ENCODE measurements around the gene MSRB2. TPM values are rescaled to one million over a fixed set of nuclear protein-coding genes. Genes with fewer than 3 reads are reported as not detected.
A peak's percentile ranks its signal among the peaks of the same experiment; 100 is the strongest.

Gene MSRB2
- total RNA-seq, 6 donors from 2014 or later, result 9.6 to 19.9 (median 16.9) TPM

DNA sequence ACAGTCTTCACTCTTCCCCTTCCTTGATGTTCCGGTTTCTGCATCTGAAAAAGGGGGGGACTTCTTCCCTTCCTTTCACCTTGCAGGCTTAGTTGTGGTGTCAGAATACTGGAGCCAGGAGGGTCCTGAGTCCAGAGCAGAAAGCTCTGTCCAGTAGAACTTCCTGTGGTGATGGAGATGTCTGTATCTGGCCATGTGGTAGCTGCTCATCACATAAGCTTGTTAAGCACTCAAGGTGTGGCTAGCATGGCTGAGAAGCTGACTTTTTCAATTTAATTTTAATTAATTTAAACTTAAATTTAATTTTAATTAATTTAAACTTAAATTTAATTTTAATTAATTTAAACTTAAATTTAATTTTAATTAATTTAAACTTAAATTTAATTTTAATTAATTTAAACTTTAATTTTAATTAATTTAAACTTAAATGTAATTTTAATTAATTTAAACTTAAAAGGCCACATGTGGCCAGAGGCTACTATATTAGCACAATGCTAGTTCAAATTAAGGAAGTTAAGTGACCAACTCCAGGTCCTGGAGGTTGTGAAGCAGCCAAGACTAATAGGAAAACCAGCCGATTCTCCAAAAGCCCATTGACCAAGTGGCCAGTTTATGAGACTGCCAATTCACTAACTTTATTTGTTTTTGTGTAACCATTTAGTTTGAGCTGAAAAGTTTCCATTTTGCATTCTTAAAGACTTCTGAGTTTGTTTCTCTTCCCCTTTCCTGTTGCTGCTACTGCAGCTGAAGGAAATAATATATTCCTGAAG lies 16.3 kb downstream of the MSRB2 start:
- 87 to 88% methylated on average over 2 of the region's 2 CpGs for WGBS, 2 donors
- H3K27ac ChIP-seq, result no peak overlapping the region
- H3K9me3 ChIP-seq, result no peaks in the 10 kb centered on the region
- DNase-seq (no peak), ATAC-seq (ENCODE audit: low FRiP score in 2 of 2) (no peak)
- TF ChIP-seq POLR2A (IDR thresholded peaks at IDR 0.05) (no peak), CTCF (IDR thresholded peaks at IDR 0.05) (no peak), EP300 (IDR thresholded peaks at IDR 0.05) (no peak), POLR2AphosphoS5 (IDR thresholded peaks at IDR 0.05) (no peak)
- H3K4me1 ChIP-seq, result no peaks in the 10 kb centered on the region
- H3K4me3 ChIP-seq, result no peak overlapping the region
- H3K36me3 ChIP-seq, result peaks cover 7 to 73% (median 14%) of the 10 kb centered on the region in 4 donors
- H3K27me3 ChIP-seq, result no peaks in the 10 kb centered on the region

- H3K36me3 ChIP-seq, result peaks cover 10 to 83% (median 19%) of the 10 kb centered on the region in 4 donors
- no peaks in the 10 kb centered on the region for H3K9me3 ChIP-seq
- ATAC-seq (ENCODE audit: low FRiP score in 2 of 2), result no peak
- TF ChIP-seq POLR2A (IDR thresholded peaks at IDR 0.05) (no peak), CTCF (IDR thresholded peaks at IDR 0.05) (no peak), POLR2AphosphoS5 (IDR thresholded peaks at IDR 0.05) (no peak), EP300 (IDR thresholded peaks at IDR 0.05) (no peak)
- H3K4me3 ChIP-seq, result no peak overlapping the region
- WGBS, 2 donors, result 75 to 76% methylated on average over 7 of the region's 7 CpGs
- peak; percentile 20 to 36 for DNase-seq
- H3K27me3 ChIP-seq, result no peaks in the 10 kb centered on the region
- H3K4me1 ChIP-seq, result no peaks in the 10 kb centered on the region
- H3K27ac ChIP-seq, result no peak overlapping the region
Measured at GRCh38 chr10:23114228-23114850, 19.0 kb downstream of the MSRB2 start.

DNA sequence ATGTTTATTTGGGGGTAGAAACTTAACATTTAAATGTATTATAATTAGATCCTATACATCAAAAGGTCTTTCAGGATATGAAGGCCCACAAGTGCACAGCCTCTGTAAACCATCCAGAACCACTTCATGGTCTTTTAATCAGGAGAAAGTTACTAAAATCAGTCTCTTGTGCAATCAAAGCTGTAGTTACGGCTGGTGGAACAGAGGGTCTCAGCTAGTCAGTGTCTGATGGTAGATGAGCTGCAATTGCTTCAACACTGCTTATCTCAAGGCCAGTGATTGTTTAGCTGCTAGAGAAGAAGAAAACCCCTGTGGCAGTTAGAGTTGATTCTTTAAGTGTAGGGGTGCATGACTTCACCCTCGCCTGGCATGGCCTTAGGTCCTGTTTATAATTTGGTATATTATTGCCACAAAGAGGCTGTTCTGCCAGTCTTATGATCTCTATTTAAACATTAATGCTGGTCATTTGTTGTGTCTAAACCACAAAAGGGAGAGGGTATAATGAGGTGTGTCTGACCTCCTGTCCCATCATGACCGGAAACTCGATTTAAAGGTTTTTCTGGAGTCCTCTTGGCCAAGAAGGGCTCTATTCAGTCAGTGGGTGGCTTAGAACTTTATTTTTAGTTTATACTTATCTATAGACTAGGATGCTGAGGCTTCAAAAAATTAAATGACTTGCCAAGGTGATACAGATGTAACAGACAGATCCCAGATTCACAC lies 21.3 kb downstream of the MSRB2 start:
- ATAC-seq (ENCODE audit: low FRiP score in 2 of 2) (no peak), DNase-seq (no peak)
- Histone ChIP-seq H3K27ac (no peak overlapping the region), H3K4me3 (no peak overlapping the region), H3K9me3 (no peaks in the 10 kb centered on the region), H3K27me3 (no peaks in the 10 kb centered on the region), H3K4me1 (no peaks in the 10 kb centered on the region), H3K36me3 (peaks cover 12 to 87% (median 29%) of the 10 kb centered on the region in 4 donors)
- 80 to 85% methylated on average over 4 of the region's 4 CpGs for WGBS, 2 donors
- TF ChIP-seq POLR2AphosphoS5 (IDR thresholded peaks at IDR 0.05) (no peak), EP300 (IDR thresholded peaks at IDR 0.05) (no peak), POLR2A (IDR thresholded peaks at IDR 0.05) (no peak), CTCF (IDR thresholded peaks at IDR 0.05) (no peak)

- H3K36me3 ChIP-seq, result peaks cover 6 to 60% (median 25%) of the 10 kb centered on the region in 4 donors
- H3K27me3 ChIP-seq, result no peaks in the 10 kb centered on the region
- no peak overlapping the region for H3K4me3 ChIP-seq
- DNase-seq, result no peak
- TF ChIP-seq EP300 (IDR thresholded peaks at IDR 0.05) (no peak), POLR2AphosphoS5 (IDR thresholded peaks at IDR 0.05) (no peak), CTCF (IDR thresholded peaks at IDR 0.05) (no peak), POLR2A (IDR thresholded peaks at IDR 0.05) (no peak)
- no peak overlapping the region for H3K27ac ChIP-seq
- no peaks in the 10 kb centered on the region for H3K4me1 ChIP-seq
- ATAC-seq (ENCODE audit: low FRiP score in 2 of 2), result no peak
- no peaks in the 10 kb centered on the region for H3K9me3 ChIP-seq
- 93 to 95% methylated on average over 11 of the region's 11 CpGs for WGBS, 2 donors
Measured at GRCh38 chr10:23120001-23120934, 24.9 kb downstream of the MSRB2 start.
